Immature natural killer cell (primary cell): ENCODE measurements around the gene PHF12. TPM values are rescaled to one million over a fixed set of nuclear protein-coding genes. Genes with fewer than 3 reads are reported as not detected.
A peak's percentile ranks its signal among the peaks of the same experiment; 100 is the strongest.

ENCODE experiments used
- DNase-seq, 3 donors: peaks; one replicate each; pipeline ENCODE4 v3.0.0; 2022; ENCODE audit warnings: mixed read lengths in 1 of 3
- H3K27ac Mint-ChIP-seq, 6 donors: one replicate each; pipeline ENCODE4 v1.8.0; 2020; ENCODE audit warnings: mixed read lengths in 6 of 6, mild to moderate bottlenecking in 5 of 6, inconsistent platforms in 4 of 6, moderate library complexity in 3 of 6
- H3K27me3 Mint-ChIP-seq, 3 donors: one replicate each; pipeline ENCODE4 v1.8.0; 2020 to 2021; ENCODE audit warnings: low read depth in 3 of 3, mild to moderate bottlenecking in 3 of 3, mixed read lengths in 3 of 3, moderate library complexity in 3 of 3, inconsistent platforms in 1 of 3
- H3K36me3 Mint-ChIP-seq, 3 donors: one replicate each; pipeline ENCODE4 v1.8.0; 2020; ENCODE audit warnings: mixed read lengths in 3 of 3, inconsistent platforms in 2 of 3, mild to moderate bottlenecking in 2 of 3
- H3K4me1 Mint-ChIP-seq, 2 donors: one replicate each; pipeline ENCODE4 v1.8.0; 2020; ENCODE audit warnings: inconsistent platforms in 2 of 2, mild to moderate bottlenecking in 2 of 2, mixed read lengths in 2 of 2, moderate library complexity in 1 of 2
- H3K4me3 Mint-ChIP-seq, 5 donors: one replicate each; pipeline ENCODE4 v1.8.0; 2020; ENCODE audit warnings: mild to moderate bottlenecking in 5 of 5, mixed read lengths in 5 of 5, inconsistent platforms in 3 of 5, moderate library complexity in 3 of 5
- H3K9me3 Mint-ChIP-seq, 6 donors: one replicate each; pipeline ENCODE4 v1.8.0; 2020; ENCODE audit warnings: mild to moderate bottlenecking in 6 of 6, mixed read lengths in 6 of 6, inconsistent platforms in 4 of 6, moderate library complexity in 3 of 6
- polyA plus RNA-seq, 3 donors: library from polyadenylated mRNA; unstranded; fragments of 300-500 nt; fragmentation: Illumina TruSeq; gene quantifications; one replicate each; pipeline ENCODE4 v1.2.3, GENCODE V29; 2021

PHF12 gene
- polyA plus RNA-seq, 3 donors from 2014 or later: 1.2 to 15.3 (median 3.9) TPM

DNA sequence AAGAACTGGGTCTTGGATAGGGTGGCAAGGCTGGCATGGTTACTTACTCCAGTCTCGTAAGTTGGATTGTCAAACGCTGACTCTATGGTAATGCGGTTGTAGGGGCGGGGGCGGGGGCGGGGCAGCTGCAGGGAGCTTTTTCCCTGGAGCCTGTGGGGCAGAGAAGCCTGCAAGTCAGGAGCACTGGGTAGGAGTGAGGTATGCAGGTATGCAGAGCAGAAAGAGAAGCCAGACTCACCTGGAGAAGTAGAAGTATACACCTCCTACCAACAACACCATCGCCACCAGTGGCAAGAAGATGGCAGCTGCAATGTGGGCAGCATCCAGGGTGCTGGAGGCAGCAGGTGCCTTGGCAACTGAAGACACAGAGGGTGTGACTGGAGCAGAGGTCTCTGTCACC lies 4.8 kb upstream of the PHF12 start:
- H3K4me1 Mint-ChIP-seq: no peaks in the 10 kb centered on the region
- H3K9me3 Mint-ChIP-seq: no peaks in the 10 kb centered on the region
- H3K27ac Mint-ChIP-seq: no peak overlapping the region
- DNase-seq: no peak
- H3K4me3 Mint-ChIP-seq: no peak overlapping the region
- H3K36me3 Mint-ChIP-seq: no peaks in the 10 kb centered on the region
- peaks cover 0 to 3% (median 0%) of the 10 kb centered on the region in 3 donors for H3K27me3 Mint-ChIP-seq

DNA sequence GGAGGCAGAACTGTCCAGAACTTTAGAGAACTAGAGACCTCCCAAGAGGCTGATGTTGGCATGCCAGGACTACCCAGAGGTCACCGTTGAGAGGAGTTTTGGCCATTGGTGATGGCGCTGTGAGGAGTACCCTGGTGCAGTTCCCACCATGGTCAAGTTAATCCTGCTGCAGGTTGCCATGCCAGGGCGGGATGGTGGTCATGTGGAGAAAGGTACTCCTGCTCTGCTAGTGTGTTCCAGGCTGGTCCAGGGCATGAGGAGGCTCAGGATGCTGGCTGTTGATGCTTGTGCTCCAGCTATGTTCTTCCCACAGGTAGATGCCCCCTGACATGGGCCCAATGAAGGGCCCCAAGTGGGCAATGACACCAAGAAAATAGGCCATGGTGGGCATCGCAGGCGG lies 4.1 kb upstream of the PHF12 start:
- no peaks in the 10 kb centered on the region for H3K9me3 Mint-ChIP-seq
- no peak overlapping the region for H3K4me3 Mint-ChIP-seq
- no peaks in the 10 kb centered on the region for H3K4me1 Mint-ChIP-seq
- no peak for DNase-seq
- no peak overlapping the region for H3K27ac Mint-ChIP-seq
- no peaks in the 10 kb centered on the region for H3K36me3 Mint-ChIP-seq
- peaks cover 3 to 6% (median 4%) of the 10 kb centered on the region in 3 donors for H3K27me3 Mint-ChIP-seq

DNA sequence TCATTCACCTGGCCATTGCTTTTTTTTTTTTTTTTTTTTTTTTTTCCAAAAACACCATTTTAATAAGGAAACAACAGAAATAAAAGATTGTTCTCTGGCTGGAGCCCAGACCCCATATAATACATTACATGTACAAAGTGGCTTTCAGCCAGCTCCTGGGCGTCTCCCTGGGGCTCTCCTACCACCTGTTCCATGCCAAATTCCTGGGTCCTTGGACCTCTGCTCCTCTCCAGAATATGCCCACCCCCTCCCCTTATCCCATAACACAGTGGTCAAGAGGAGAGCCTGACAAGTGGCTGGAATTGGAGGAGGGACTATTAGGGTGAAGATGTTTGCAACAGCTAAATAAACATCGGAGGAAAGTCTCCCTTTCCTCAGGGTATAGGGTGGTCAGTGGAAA lies 3.6 kb upstream of the PHF12 start:
- no peaks in the 10 kb centered on the region for H3K9me3 Mint-ChIP-seq
- no peak overlapping the region for H3K27ac Mint-ChIP-seq
- peaks cover 5 to 8% (median 6%) of the 10 kb centered on the region in 3 donors for H3K27me3 Mint-ChIP-seq
- DNase-seq: no peak
- H3K4me3 Mint-ChIP-seq: no peak overlapping the region
- H3K36me3 Mint-ChIP-seq: no peaks in the 10 kb centered on the region
- no peaks in the 10 kb centered on the region for H3K4me1 Mint-ChIP-seq

DNA sequence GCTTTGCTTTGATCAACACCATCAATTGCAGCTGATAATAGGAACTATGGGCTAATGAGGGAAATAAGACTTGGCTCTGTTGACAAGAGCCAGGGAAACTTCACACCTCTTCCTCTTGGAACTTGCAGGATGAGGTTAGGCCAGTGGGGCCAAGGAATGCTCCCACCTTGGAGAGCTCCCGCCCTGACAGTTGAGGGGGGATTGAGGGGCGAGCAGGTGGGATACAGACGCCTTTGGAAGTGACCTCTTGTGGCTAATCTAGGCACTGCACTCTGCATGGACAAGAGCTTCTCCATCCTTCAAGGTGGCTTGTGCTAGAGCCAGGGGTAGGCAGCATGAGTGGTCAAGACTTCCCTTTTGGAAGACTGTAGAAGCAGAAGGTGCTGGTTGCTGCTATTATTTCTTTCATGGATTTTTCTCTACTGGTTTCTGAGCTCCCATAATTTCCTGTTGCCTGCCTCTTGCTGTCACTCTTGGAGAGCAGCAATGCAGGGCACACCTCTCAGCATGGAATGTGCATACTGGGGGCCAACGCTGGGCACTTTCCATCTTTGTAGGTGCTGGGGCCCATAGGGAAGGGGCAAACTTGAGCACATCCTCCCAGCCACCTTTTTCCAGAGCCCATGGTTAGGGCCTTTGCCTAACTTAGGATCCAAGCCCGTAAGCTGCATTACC lies 2.3 kb upstream of the PHF12 start:
- no peaks in the 10 kb centered on the region for H3K9me3 Mint-ChIP-seq
- H3K4me3 Mint-ChIP-seq: peak overlapping the region in 1 of 5 donors; percentile 32
- peaks cover 10 to 13% (median 10%) of the 10 kb centered on the region in 3 donors for H3K27me3 Mint-ChIP-seq
- DNase-seq: peak; percentile 37 to 52 (median 44)
- no peak overlapping the region for H3K27ac Mint-ChIP-seq
- peaks cover 5 to 7% of the 10 kb centered on the region in 2 donors for H3K4me1 Mint-ChIP-seq
- H3K36me3 Mint-ChIP-seq: no peaks in the 10 kb centered on the region

DNA sequence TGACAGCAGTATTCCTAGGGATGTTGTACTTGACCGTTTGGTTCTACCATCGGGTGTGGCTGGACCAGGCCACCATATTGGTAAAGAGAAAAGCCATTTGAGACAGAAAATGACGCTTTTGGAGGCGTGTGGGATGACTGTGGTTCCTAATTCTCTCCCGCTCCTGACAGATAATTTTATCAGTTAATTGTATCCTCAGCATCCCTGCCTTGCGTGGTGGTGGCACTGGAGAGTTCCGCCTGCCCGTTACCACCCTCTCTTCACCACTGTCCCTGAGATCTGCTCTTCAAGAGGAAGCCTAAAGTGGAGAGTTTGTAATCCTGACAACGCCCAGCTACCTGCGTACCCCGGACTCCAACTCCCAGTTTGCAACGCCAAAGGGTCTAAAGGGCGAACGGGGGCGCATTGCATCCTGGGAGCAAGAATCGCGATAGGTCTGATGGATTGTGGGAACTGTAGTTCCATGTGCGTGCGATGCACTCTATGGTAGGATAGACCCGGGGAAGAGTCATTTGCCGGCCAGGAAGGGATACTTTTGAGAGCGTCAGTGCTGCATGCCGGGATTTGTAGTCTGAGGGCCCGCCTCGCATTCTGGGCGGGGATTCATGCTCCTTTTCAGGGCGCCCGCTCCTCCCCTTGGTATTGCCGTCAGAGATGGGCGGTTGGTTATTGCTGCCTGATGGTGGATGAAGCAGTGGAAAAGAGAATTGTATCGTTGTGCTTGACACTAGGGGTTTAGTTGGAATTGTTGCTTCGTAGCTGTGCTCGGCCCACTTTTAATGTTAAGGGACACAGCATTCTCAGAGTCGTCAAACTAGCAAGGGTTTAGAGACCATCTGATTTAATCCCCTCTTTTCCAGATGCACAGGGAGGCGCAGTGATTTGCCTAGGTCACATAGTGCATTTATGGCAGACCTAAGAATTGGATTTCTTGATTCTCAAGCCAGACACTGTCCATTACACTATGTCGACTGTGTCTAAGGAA lies 965 bp upstream of the PHF12 start:
- no peak overlapping the region for H3K4me3 Mint-ChIP-seq
- H3K36me3 Mint-ChIP-seq: no peaks in the 10 kb centered on the region
- no peaks in the 10 kb centered on the region for H3K9me3 Mint-ChIP-seq
- peaks cover 10 to 15% (median 10%) of the 10 kb centered on the region in 3 donors for H3K27me3 Mint-ChIP-seq
- no peak overlapping the region for H3K27ac Mint-ChIP-seq
- peaks cover 18 to 20% of the 10 kb centered on the region in 2 donors for H3K4me1 Mint-ChIP-seq
- peak; percentile 95 to 97 (median 96) for DNase-seq

DNA sequence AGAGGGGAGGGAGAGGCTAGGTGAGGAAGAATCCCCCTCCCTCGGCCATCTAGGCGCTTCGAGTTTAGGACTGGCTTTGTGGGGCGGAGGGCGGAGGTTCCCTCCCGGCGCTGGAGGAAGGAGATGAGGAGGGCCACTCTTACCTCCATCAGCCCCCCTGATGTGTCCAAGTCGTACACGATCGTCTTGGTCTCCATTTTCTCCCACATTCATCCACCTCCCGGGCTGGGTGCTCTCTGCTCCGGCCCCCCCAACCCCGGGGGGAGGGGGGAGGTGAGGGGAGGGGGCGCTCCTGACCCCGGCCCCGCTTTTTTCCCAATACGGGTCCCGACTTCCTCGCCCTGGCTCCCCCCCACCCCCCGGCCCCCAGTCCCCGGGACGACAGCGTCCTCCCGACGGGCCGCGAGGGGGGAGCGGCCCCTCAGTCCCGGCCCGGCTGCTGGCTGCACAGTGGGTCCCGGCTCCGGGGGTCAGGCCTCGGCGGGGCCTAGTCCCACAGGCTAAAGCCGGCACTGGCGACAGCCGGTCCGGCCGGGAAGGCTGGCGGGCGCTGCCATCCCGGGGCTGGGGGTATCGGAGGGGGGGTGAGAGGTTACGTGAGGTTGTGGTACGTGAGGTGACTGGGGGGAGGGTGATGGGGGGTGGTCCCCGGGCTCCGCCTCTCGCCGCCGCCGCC lies 428 bp downstream of the PHF12 start:
- Mint-ChIP-seq H3K27me3 (peaks cover 10 to 15% (median 10%) of the 10 kb centered on the region in 3 donors), H3K36me3 (no peaks in the 10 kb centered on the region), H3K27ac (peak overlapping the region; percentile 88 to 98 (median 96)), H3K4me1 (peaks cover 29 to 31% of the 10 kb centered on the region in 2 donors), H3K4me3 (peak overlapping the region; percentile 92 to 97 (median 93)), H3K9me3 (no peaks in the 10 kb centered on the region)
- no peak for DNase-seq

DNA sequence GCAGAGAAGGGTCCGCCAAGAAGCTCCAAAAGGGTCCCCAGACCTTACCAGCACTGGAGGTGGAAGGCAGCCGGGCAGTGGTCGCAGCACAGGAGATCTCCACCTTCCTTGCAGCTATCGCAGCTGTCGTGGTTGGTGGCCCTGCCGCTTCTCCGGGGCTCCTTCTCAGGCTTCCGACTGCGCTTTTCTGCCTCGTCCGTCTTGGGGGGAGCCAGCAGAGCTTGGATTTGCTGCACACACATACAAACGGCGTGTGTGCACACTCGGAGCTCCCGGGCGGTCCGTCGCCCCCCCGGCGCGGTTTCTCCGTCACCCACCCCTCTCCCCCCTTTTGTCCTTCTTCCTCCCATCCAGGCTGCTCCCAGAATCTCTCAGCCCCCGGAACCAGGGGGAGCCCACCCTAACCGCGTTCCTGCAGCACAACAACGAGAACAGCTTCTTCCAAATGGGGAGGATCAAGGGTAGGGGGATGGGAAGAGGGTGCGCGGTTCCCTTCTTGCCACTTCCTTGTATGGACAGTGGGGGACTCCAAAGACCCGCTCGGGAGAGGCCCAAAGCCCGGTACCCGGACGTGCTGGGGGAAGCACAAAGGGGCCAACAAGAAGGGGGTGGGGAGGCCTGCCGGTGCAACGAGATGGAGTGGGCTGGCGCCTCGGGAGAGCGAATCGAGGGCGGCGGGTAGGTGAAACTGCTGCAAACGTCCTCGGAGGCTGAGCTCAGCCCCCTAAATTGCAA lies 1.1 kb downstream of the PHF12 start:
- Mint-ChIP-seq H3K27ac (peak overlapping the region; percentile 88 to 98 (median 96)), H3K4me3 (peak overlapping the region; percentile 92 to 97 (median 93)), H3K9me3 (no peaks in the 10 kb centered on the region), H3K36me3 (no peaks in the 10 kb centered on the region), H3K4me1 (peaks cover 37 to 38% of the 10 kb centered on the region in 2 donors), H3K27me3 (peaks cover 10 to 15% (median 10%) of the 10 kb centered on the region in 3 donors)
- DNase-seq: peak; percentile 56 to 60 (median 56)

DNA sequence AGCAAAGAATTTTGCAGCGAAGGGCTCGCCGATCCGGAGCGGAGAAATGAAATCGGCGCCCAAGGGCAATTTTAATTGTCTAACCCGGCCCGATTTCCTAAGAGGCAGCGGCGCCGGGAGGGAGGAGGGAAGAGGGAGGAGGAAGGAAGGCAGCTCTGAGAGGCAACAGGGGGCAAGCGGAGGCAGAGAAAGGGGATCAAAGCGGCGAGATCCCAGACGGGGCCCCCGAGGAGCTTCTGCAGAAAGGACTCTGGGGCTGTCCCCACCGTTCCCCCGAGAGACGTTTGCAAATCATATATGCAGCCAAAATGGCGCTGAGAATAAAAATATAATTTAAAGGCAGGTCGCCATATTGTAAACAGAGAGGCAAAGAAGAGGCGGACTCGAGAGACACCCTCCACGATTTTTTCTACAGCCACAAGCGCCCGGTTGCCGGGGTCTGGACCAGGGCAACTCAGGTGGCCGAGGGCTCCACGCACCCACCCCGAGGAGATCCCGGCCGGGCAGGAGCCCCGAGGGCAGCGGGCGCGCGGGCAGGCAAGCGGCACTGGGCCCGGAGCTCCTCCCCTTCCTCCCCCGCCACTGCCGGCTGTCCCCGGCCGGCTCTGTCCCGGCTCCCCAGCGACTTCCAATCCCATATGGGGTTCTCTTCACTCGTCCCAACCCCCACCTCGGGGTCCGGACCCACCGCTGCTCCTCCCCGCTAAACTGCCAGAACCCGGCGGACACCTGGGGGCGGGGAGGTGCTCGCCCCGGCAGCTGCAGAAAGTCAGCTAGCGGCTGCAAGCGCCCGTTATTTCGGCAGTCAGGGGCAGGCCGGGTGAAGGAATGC lies 1.9 kb downstream of the PHF12 start:
- H3K36me3 Mint-ChIP-seq: no peaks in the 10 kb centered on the region
- H3K4me1 Mint-ChIP-seq: peaks cover 44 to 45% of the 10 kb centered on the region in 2 donors
- H3K27ac Mint-ChIP-seq: peak overlapping the region; percentile 95 to 99 (median 98)
- peak; percentile 61 to 66 (median 65) for DNase-seq
- H3K4me3 Mint-ChIP-seq: peak overlapping the region; percentile 92 to 97 (median 93)
- H3K27me3 Mint-ChIP-seq: peaks cover 10 to 16% (median 10%) of the 10 kb centered on the region in 3 donors
- H3K9me3 Mint-ChIP-seq: no peaks in the 10 kb centered on the region

DNA sequence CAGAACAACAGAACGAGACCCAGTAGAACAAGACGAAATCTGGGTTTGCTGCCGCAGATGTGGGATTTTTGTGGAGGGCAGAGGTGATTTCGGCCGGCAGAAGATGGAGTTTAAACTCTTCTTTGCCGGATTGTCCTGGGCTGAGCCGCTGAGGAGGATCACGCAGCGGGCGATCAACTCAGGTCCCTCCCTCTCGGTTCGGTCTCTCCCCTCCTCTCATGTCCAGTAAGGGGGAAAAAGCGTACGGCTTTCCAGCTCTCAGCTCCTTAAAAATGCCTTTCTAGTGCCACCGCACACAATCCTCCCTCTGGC lies 2.5 kb downstream of the PHF12 start:
- Mint-ChIP-seq H3K36me3 (no peaks in the 10 kb centered on the region), H3K4me1 (peaks cover 49 to 50% of the 10 kb centered on the region in 2 donors), H3K4me3 (peak overlapping the region; percentile 92 to 97 (median 93)), H3K27ac (peak overlapping the region; percentile 95 to 99 (median 98)), H3K27me3 (peaks cover 7 to 17% (median 10%) of the 10 kb centered on the region in 3 donors), H3K9me3 (no peaks in the 10 kb centered on the region)
- DNase-seq: no peak

DNA sequence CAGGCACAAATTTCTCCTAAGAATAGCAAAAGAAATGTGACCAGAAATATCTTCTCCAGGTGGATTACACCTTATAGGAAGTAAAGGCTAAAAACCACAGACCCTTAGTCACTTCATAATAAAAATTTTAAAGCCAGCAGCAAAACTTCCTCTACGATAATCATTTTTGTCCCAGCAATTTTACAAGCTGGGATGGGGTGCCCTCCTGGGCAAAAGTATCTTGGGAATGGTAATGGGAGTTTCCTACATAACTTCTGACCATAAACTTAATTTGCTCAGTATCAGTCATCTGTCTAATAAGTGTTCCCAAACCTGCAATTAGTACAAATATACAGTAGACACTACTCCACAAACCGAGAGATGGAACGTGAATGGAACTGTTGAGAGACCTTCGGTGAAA lies 3.0 kb downstream of the PHF12 start:
- Mint-ChIP-seq H3K27ac (peak overlapping the region; percentile 95 to 99 (median 98)), H3K4me1 (peaks cover 54 to 55% of the 10 kb centered on the region in 2 donors), H3K27me3 (peaks cover 7 to 17% (median 10%) of the 10 kb centered on the region in 3 donors), H3K9me3 (no peaks in the 10 kb centered on the region), H3K4me3 (peak overlapping the region; percentile 92 to 97 (median 93)), H3K36me3 (no peaks in the 10 kb centered on the region)
- no peak for DNase-seq

DNA sequence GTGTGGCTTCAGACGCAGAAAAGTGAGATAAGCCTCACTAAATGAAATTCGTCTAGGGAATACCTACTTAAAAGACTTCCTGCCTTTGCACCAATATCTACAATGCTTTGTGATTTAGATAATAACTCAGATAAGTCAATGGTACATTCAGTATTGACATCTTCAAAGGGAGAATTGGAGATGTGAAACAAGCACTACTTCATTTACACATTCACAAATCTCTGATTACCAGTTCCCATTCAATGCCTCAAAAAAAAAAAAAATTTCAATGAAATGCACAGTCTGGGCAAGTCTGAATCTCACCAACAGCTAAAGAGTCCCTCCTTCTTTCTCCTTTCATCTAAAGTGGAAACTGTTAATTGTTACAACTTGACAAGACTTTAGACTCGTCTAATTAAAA lies 3.7 kb downstream of the PHF12 start:
- Mint-ChIP-seq H3K27ac (peak overlapping the region; percentile 95 to 99 (median 98)), H3K4me3 (peak overlapping the region; percentile 92 to 97 (median 93)), H3K36me3 (no peaks in the 10 kb centered on the region), H3K9me3 (no peaks in the 10 kb centered on the region), H3K27me3 (peaks cover 7 to 17% (median 10%) of the 10 kb centered on the region in 3 donors), H3K4me1 (peaks cover 55 to 62% of the 10 kb centered on the region in 2 donors)
- DNase-seq: no peak

DNA sequence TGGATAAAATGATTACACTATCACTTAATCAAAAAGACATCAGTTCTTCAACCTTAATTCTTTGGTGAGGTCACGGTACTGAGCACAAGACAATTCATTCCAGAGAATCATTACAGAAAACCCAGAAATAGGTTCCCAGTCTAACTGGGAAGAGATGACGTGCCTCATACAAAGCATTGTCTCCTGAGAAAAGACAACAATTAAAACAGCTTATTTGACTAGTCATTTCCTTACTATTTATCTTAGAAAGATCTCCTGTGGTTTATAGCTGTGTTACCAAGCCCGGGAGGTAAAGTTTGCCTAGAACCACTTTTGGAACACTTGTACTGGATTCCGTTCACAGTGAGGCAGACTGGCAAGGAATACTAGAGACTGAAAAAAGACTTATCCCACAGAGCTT lies 5.1 kb downstream of the PHF12 start:
- peaks cover 7 to 17% (median 10%) of the 10 kb centered on the region in 3 donors for H3K27me3 Mint-ChIP-seq
- peak overlapping the region; percentile 66 to 98 (median 94) for H3K27ac Mint-ChIP-seq
- H3K9me3 Mint-ChIP-seq: no peaks in the 10 kb centered on the region
- H3K4me3 Mint-ChIP-seq: peak overlapping the region in 3 of 5 donors; percentile 30 to 74 (median 64)
- DNase-seq: no peak
- H3K4me1 Mint-ChIP-seq: peaks cover 64 to 71% of the 10 kb centered on the region in 2 donors
- H3K36me3 Mint-ChIP-seq: no peaks in the 10 kb centered on the region
